ENCODE measurements around the gene OR5A2.
"Not testable (repeated sequence)": the region's sequence is repeated elsewhere in the genome, so short reads cannot be mapped to it uniquely, and the experiment has no call there.

The OR5A2 gene

GRCh38 chr11:59426361-59427067, at the start of gene OR5A2:
Gene OR5A2 (minus strand): TSS chr11:59426413. CDS start chr11:59422953, 3,460 bp downstream.
- peak; percentile 77 for DNase-seq

GRCh38 chr11:59475176-59475575, 49.0 kb upstream of the OR5A2 start:
- DNase-seq, result no peak

GRCh38 chr11:59473015-59473414, 46.8 kb upstream of the OR5A2 start, which contains the start of gene OR4D10:
Gene OR4D10 (plus strand): TSS chr11:59473315. CDS start chr11:59477430, 4,115 bp downstream.
- DNase-seq, result no peak

GRCh38 chr11:59463190-59463641, 37.0 kb upstream of the OR5A2 start:
- DNase-seq, result no peak

GRCh38 chr11:59459916-59460315, 33.7 kb upstream of the OR5A2 start:
- no peak for DNase-seq

- no peak for DNase-seq
These were observed 30.4 kb upstream of the OR5A2 start, which contains the start of gene OR4D6 for GRCh38 chr11:59456661-59457060. Gene OR4D6 (plus strand): TSS chr11:59456961. CDS start chr11:59456961, 0 bp downstream.

GRCh38 chr11:59448484-59448883, 22.3 kb upstream of the OR5A2 start:
- DNase-seq, result no peak

GRCh38 chr11:59445624-59446023, 19.4 kb upstream of the OR5A2 start:
- DNase-seq, result not testable (repeated sequence)

GRCh38 chr11:59437770-59438169, 11.6 kb upstream of the OR5A2 start:
- no peak for DNase-seq

GRCh38 chr11:59436169-59436568, 10.0 kb upstream of the OR5A2 start, which contains the start of gene OR5A1:
Gene OR5A1 (plus strand): TSS chr11:59436469. CDS start chr11:59443169, 6,700 bp downstream.
- DNase-seq, result no peak

GRCh38 chr11:59429924-59430516, 3.8 kb upstream of the OR5A2 start:
- peak; percentile 50 for DNase-seq

GRCh38 chr11:59427068-59427382, 812 bp upstream of the OR5A2 start:
- DNase-seq, result no peak

- DNase-seq, result no peak
These were observed 1.1 kb downstream of the OR5A2 start for GRCh38 chr11:59425131-59425530.

GRCh38 chr11:59423835-59424234, 2.4 kb downstream of the OR5A2 start:
- no peak for DNase-seq

- DNase-seq, result no peak
These were observed 8.1 kb downstream of the OR5A2 start for GRCh38 chr11:59418156-59418555.

GRCh38 chr11:59417023-59417422, 9.2 kb downstream of the OR5A2 start:
- DNase-seq, result no peak

- DNase-seq, result no peak
These were observed 9.6 kb downstream of the OR5A2 start for GRCh38 chr11:59416613-59417012.

GRCh38 chr11:59415111-59415510, 11.1 kb downstream of the OR5A2 start:
- DNase-seq, result no peak

- DNase-seq, result no peak
These were observed 12.6 kb downstream of the OR5A2 start for GRCh38 chr11:59413646-59414045.

GRCh38 chr11:59403546-59403945, 22.7 kb downstream of the OR5A2 start:
- no peak for DNase-seq

- DNase-seq, result no peak
These were observed 25.0 kb downstream of the OR5A2 start for GRCh38 chr11:59401262-59401552.

- no peak for DNase-seq
These were observed 25.6 kb downstream of the OR5A2 start for GRCh38 chr11:59400461-59401261.

GRCh38 chr11:59394186-59394585, 32.0 kb downstream of the OR5A2 start:
- DNase-seq, result no peak
